Neuronal stem cell (in vitro differentiated cells): Measurements from ENCODE around the gene ADIPOR2.

Experiments used
- DNase-seq: peaks from one replicate; pipeline ENCODE4 v3.0.0-alpha.2; 2013; ENCODE audit warnings: low spot score
- H2AFZ ChIP-seq: one replicate; pipeline ENCODE4 v1.6.1; 2013; ENCODE audit warnings: mild to moderate bottlenecking, low read length, inconsistent platforms
- H2AK5ac ChIP-seq: 2 replicates; pipeline ENCODE4 v1.6.1; 2013; ENCODE audit warnings: low read depth, mild to moderate bottlenecking, inconsistent platforms, low read length, moderate library complexity, mixed read lengths
- H2BK120ac ChIP-seq: 2 replicates; pipeline ENCODE4 v1.6.1; 2013; ENCODE audit warnings: low read depth, mild to moderate bottlenecking, inconsistent platforms, low read length, moderate library complexity, mixed read lengths
- H2BK12ac ChIP-seq: one replicate; pipeline ENCODE4 v1.6.1; 2013; ENCODE audit warnings: low read length, inconsistent platforms
- H2BK15ac ChIP-seq: 2 replicates; pipeline ENCODE4 v1.6.1; 2013; ENCODE audit warnings: mild to moderate bottlenecking, low read length, inconsistent platforms, mixed read lengths
- H2BK5ac ChIP-seq: one replicate; pipeline ENCODE4 v1.6.1; 2013; ENCODE audit warnings: inconsistent platforms, mild to moderate bottlenecking, low read length, moderate library complexity
- H3K14ac ChIP-seq: one replicate; pipeline ENCODE4 v1.6.1; 2013; ENCODE audit warnings: low read length, inconsistent platforms
- H3K18ac ChIP-seq: 2 replicates; pipeline ENCODE4 v1.6.1; 2013; ENCODE audit warnings: low read length, inconsistent platforms
- H3K23ac ChIP-seq: 2 replicates; pipeline ENCODE4 v1.6.1; 2013; ENCODE audit warnings: low read depth, mild to moderate bottlenecking, mixed read lengths, low read length, inconsistent platforms; ENCODE audit not compliant: poor library complexity
- H3K27ac ChIP-seq: replicated peaks from 3 replicates; pipeline ENCODE4 v1.5.1; 2013; ENCODE audit warnings: low read length, inconsistent platforms
- H3K27me3 ChIP-seq, 3 experiments: 2 replicates each; pipeline ENCODE4 v1.6.1; 2013; ENCODE audit warnings: low read length in 3 of 3, mild to moderate bottlenecking in 2 of 3, inconsistent platforms in 1 of 3, low read depth in 1 of 3, mixed read lengths in 1 of 3, moderate library complexity in 1 of 3; ENCODE audit not compliant: control insufficient read depth in 3 of 3, insufficient read depth in 3 of 3
- H3K36me3 ChIP-seq, 2 donors: replicated peaks in 1 of 2; 2 replicates each; pipeline ENCODE4 v1.6.1; 2013; ENCODE audit warnings: low read length in 2 of 2; ENCODE audit not compliant: control insufficient read depth in 2 of 2, insufficient read depth in 2 of 2
- H3K4ac ChIP-seq: 2 replicates; pipeline ENCODE4 v1.6.1; 2013; ENCODE audit warnings: inconsistent platforms, mild to moderate bottlenecking, low read length, moderate library complexity
- H3K4me1 ChIP-seq, 2 donors: 1 replicate in 1 of 2; 2 replicates in 1 of 2; pipeline ENCODE4 v1.6.1; 2013; ENCODE audit warnings: low read length in 2 of 2, low read depth in 1 of 2; ENCODE audit not compliant: control insufficient read depth in 2 of 2, insufficient read depth in 1 of 2
- H3K4me2 ChIP-seq: one replicate; pipeline ENCODE4 v1.6.1; 2013; ENCODE audit warnings: mild to moderate bottlenecking, low read length, inconsistent platforms; ENCODE audit not compliant: insufficient read depth, poor library complexity, severe bottlenecking
- H3K4me3 ChIP-seq, 2 donors: 2 replicates each; pipeline ENCODE4 v1.5.1; 2013; ENCODE audit warnings: low read length in 2 of 2, mild to moderate bottlenecking in 2 of 2, inconsistent platforms in 1 of 2, moderate library complexity in 1 of 2
- H3K79me1 ChIP-seq: one replicate; pipeline ENCODE4 v1.6.1; 2013; ENCODE audit warnings: low read depth, mild to moderate bottlenecking, inconsistent platforms, low read length, moderate library complexity
- H3K9ac ChIP-seq: one replicate; pipeline ENCODE4 v1.6.1; 2013; ENCODE audit warnings: mild to moderate bottlenecking, low read depth, low read length, inconsistent platforms; ENCODE audit not compliant: poor library complexity
- H3K9me3 ChIP-seq, 2 donors: replicated peaks in 1 of 2; 2 replicates each; pipeline versions ENCODE3 to v1.6.1; 2013; ENCODE audit warnings: low read length in 2 of 2, mild to moderate bottlenecking in 2 of 2, inconsistent platforms in 1 of 2, low read depth in 1 of 2, mixed read lengths in 1 of 2, moderate library complexity in 1 of 2; ENCODE audit not compliant: control insufficient read depth in 2 of 2, insufficient read depth in 1 of 2
- H4K8ac ChIP-seq: one replicate; pipeline ENCODE4 v1.6.1; 2013; ENCODE audit warnings: low read depth, mild to moderate bottlenecking, inconsistent platforms, low read length, moderate library complexity
- H4K91ac ChIP-seq: one replicate; pipeline ENCODE4 v1.6.1; 2013; ENCODE audit warnings: low read length, low read depth, mild to moderate bottlenecking, inconsistent platforms; ENCODE audit not compliant: poor library complexity
- WGBS, 2 donors: extraction: QIAGEN DNeasy Blood & Tissue Kit; methylation state at CpG; one replicate each; pipeline ENCODE4 v1.1.7; 2013; ENCODE audit warnings: missing lambda C conversion rate in 2 of 2, mixed read lengths in 1 of 2; ENCODE audit not compliant: insufficient read length in 2 of 2, insufficient replicate concordance in 1 of 2; ENCODE audit errors: extremely low coverage in 2 of 2; 5-methylcytosine and 5-hydroxymethylcytosine counted together

ADIPOR2 gene

DNA sequence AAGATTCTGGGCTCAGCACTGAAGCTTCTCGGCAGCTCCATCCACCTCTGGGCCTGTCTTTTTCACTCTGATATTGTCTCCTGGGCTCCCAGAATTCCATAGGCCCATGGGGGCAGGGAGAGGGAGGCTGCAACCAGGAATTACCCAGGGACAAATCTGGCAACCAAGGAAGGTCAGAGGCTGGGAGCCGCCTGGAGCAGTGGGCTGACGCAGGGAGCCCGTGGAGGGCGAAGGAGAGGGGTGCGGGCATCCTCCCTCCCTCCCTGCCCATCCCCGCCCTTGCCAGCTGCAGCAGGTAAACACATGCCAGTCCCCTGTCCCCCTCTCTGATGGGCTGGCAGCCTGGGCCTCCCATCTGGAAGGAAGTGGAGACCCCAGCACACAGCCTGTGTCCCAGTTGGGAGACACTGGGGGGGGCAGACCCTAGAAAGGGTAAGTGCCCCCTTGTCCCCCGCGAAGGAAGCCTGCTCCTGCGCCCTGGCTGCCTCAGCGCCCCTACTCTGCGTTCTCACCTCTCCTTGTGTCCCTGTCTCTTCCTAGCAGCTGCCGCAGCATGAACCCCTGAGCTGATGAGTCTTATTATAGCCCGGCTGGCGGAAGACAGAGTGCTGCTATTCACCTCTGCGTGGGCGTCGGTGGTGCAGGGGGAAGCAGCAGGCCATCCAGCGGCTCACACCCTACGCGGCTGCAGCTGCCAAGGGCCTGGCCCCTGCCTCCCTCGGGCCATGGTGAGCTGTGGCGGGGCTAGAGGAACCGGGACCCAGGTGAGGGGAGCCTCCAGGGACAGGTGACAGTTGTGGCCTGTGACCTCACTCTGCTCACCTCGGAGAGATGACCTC is 136.2 kb downstream of the ADIPOR2 start:
- Histone ChIP-seq H3K27me3 (peaks cover 0 to 79% (median 16%) of the 10 kb centered on the region in 3 experiments), H2AFZ (peak overlapping the region; percentile 11)
- no CpG with 5 or more reads among the region's 25 CpGs for WGBS, 2 donors

DNA sequence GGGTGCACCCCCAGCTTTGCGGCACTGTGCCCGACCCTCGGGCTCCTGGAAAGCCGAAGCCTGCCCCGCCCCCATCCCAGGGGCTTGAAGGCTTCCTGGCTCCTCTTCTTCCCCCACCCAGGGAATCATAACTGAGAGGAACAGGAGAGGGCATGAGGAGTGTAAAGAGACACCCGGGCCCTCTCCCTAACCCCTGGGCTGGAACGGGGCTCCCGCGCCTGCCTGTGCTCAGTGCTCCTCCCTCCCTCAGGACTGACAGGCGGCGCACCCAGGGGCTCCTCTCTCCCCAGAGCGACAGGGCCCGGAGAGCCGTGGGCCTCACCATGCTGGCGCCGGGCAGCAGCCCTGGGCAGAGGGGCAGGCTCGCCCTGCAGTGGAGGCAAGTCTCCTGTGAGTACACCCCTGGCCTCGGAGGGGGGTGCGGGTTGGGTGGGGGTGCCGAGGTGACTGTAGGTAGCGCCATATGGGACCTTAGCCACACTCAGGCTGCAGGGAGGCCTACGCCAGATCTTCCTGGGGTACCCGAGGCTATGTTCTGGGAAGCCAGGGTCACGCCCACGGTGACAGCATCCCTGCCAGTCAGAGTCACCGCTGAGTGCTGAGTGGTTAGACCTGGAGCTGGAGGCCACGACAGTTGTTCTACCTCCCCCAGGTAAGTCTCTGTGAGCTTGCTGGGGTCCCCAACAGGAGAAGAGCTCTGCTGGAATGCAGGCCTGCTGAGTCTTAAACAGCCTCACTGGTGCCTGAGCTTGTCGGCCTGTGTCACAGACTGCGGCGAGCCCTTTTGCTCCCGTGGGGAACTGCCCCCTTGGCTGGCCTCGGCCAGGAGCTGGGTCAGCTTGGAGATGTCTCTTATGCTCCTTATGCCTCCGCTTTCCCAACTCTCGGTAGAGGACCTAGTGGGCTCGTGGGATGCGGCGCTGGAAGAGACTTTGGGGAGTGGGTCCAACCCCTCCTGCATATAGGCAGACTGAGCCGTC is 137.2 kb downstream of the ADIPOR2 start:
- Histone ChIP-seq H3K4me2 (no peak overlapping the region), H3K4me1 (peaks cover 4 to 7% of the 10 kb centered on the region in 2 donors), H3K79me1 (no peaks in the 10 kb centered on the region), H3K27me3 (peaks cover 0 to 78% (median 12%) of the 10 kb centered on the region in 3 experiments), H2BK5ac (no peak overlapping the region), H3K27ac (no peak overlapping the region), H2BK120ac (no peak overlapping the region), H4K8ac (no peak overlapping the region), H3K9ac (no peak overlapping the region), H3K36me3 (no peaks in the 10 kb centered on the region), H3K9me3 (no peaks in the 10 kb centered on the region), H3K23ac (no peak overlapping the region), H3K4ac (no peak overlapping the region), H2AFZ (no peak overlapping the region), H3K18ac (peak overlapping the region; percentile 48), H2BK12ac (no peak overlapping the region), H2BK15ac (no peak overlapping the region), H3K14ac (no peak overlapping the region), H3K4me3 (no peak overlapping the region), H2AK5ac (no peak overlapping the region), H4K91ac (no peak overlapping the region)
- no CpG with 5 or more reads among the region's 38 CpGs for WGBS, 2 donors
- DNase-seq: no peak

More for the DNA sequence above, 136.2 kb downstream of the ADIPOR2 start:
- H4K8ac ChIP-seq: no peak overlapping the region
- no peak for DNase-seq
- H3K36me3 ChIP-seq: no peaks in the 10 kb centered on the region
- H3K79me1 ChIP-seq: no peaks in the 10 kb centered on the region
- H3K9ac ChIP-seq: peak overlapping the region; percentile 30
- H2BK5ac ChIP-seq: no peak overlapping the region
- H3K27ac ChIP-seq: no peak overlapping the region
- peak overlapping the region; percentile 50 for H2BK15ac ChIP-seq
- no peak overlapping the region for H3K4me3 ChIP-seq
- no peak overlapping the region for H4K91ac ChIP-seq
- no peaks in the 10 kb centered on the region for H3K9me3 ChIP-seq
- peak overlapping the region; percentile 21 for H2AK5ac ChIP-seq
- H3K4ac ChIP-seq: no peak overlapping the region
- no peak overlapping the region for H2BK120ac ChIP-seq
- H3K14ac ChIP-seq: peak overlapping the region; percentile 79
- no peak overlapping the region for H3K4me2 ChIP-seq
- H3K4me1 ChIP-seq: peaks cover 4 to 7% of the 10 kb centered on the region in 2 donors
- H3K23ac ChIP-seq: peak overlapping the region; percentile 9
- H2BK12ac ChIP-seq: no peak overlapping the region
- peak overlapping the region; percentile 84 for H3K18ac ChIP-seq

DNA sequence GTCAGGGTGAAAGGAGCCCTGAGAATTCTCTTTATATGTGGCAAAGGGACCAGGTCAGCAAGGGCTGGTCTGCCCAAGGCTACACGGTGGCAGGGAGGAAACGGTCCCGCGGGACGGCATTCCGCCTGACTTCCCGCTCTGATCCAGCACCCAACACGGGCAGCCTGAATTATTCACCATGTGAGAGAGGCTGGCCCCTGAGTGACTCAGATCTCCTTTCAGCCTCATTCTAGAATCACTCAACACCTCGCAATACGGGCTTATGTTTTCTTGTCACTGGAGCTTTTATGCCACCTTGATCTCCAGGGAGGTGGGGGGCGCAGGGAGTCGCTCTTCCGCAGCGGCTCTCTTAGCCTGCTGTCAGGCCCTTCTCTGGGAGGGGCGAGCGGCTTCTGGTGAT is 138.0 kb downstream of the ADIPOR2 start:
- Histone ChIP-seq H3K23ac (no peak overlapping the region), H3K9me3 (no peaks in the 10 kb centered on the region), H3K9ac (no peak overlapping the region), H2AFZ (no peak overlapping the region), H3K4me2 (no peak overlapping the region), H2AK5ac (no peak overlapping the region), H2BK120ac (no peak overlapping the region), H3K18ac (no peak overlapping the region), H3K79me1 (no peaks in the 10 kb centered on the region), H2BK12ac (no peak overlapping the region), H3K27me3 (peaks cover 0 to 79% (median 12%) of the 10 kb centered on the region in 3 experiments), H3K36me3 (no peaks in the 10 kb centered on the region), H2BK15ac (no peak overlapping the region), H3K4me1 (peaks cover 4 to 7% of the 10 kb centered on the region in 2 donors), H3K4me3 (no peak overlapping the region), H4K8ac (no peak overlapping the region), H4K91ac (no peak overlapping the region), H3K14ac (peak overlapping the region; percentile 31), H3K4ac (no peak overlapping the region), H2BK5ac (no peak overlapping the region), H3K27ac (no peak overlapping the region)
- no peak for DNase-seq
- no CpG with 5 or more reads among the region's 16 CpGs for WGBS, 2 donors
